RCC 7860 (cell line): ENCODE data around the gene VPS16.

Experiments
- DNase-seq: peaks from one replicate; pipeline ENCODE4 v3.0.0-alpha.2; 2015; ENCODE audit warnings: low spot score
- FAIRE-seq: peaks from 2 replicates; lab custom pipeline; 2012; peaks lifted over from hg19 to GRCh38; lab: Jason Lieb, UNC

Gene VPS16

GRCh38 chr20:2833761-2834160, 6.8 kb upstream of the VPS16 start:
- FAIRE-seq: no peak
- no peak for DNase-seq

GRCh38 chr20:2834401-2835110, 6.0 kb upstream of the VPS16 start:
- FAIRE-seq (no peak), DNase-seq (no peak)

- FAIRE-seq (no peak), DNase-seq (no peak)
Observed at GRCh38 chr20:2835331-2835796, 5.2 kb upstream of the VPS16 start.

GRCh38 chr20:2836035-2836434, 4.5 kb upstream of the VPS16 start:
- DNase-seq (no peak), FAIRE-seq (no peak)

- DNase-seq (no peak), FAIRE-seq (no peak)
Observed at GRCh38 chr20:2837221-2837960, 3.2 kb upstream of the VPS16 start.

- DNase-seq (no peak), FAIRE-seq (no peak)
Observed at GRCh38 chr20:2838170-2838797, 2.3 kb upstream of the VPS16 start.

GRCh38 chr20:2838847-2839671, 1.5 kb upstream of the VPS16 start:
- DNase-seq: no peak
- FAIRE-seq: no peak

GRCh38 chr20:2839732-2840137, 810 bp upstream of the VPS16 start:
- FAIRE-seq: no peak
- DNase-seq: no peak

GRCh38 chr20:2840967-2841531, 504 bp downstream of the VPS16 start:
- FAIRE-seq (no peak), DNase-seq (peak; percentile 26)

- FAIRE-seq (no peak), DNase-seq (no peak)
Observed at GRCh38 chr20:2845607-2846006, 5.1 kb downstream of the VPS16 start.

- DNase-seq: no peak
- FAIRE-seq: no peak
Observed at GRCh38 chr20:2846698-2847097, 6.2 kb downstream of the VPS16 start.

- FAIRE-seq: no peak
- no peak for DNase-seq
Observed at GRCh38 chr20:2847802-2848201, 7.3 kb downstream of the VPS16 start.

- FAIRE-seq (no peak), DNase-seq (no peak)
Observed at GRCh38 chr20:2849529-2849928, 9.0 kb downstream of the VPS16 start.

GRCh38 chr20:2851086-2851485, 10.5 kb downstream of the VPS16 start:
- DNase-seq: no peak
- FAIRE-seq: no peak

- no peak for FAIRE-seq
- DNase-seq: no peak
Observed at GRCh38 chr20:2858591-2858990, 18.0 kb downstream of the VPS16 start.

- FAIRE-seq (no peak), DNase-seq (no peak)
Observed at GRCh38 chr20:2859330-2860121, 19.0 kb downstream of the VPS16 start.

GRCh38 chr20:2864626-2865025, 24.1 kb downstream of the VPS16 start:
- DNase-seq (no peak), FAIRE-seq (no peak)

- FAIRE-seq: no peak
- DNase-seq: no peak
Observed at GRCh38 chr20:2865101-2865500, 24.6 kb downstream of the VPS16 start.

GRCh38 chr20:2865630-2866029, 25.1 kb downstream of the VPS16 start:
- no peak for FAIRE-seq
- DNase-seq: no peak

GRCh38 chr20:2866236-2866635, 25.7 kb downstream of the VPS16 start:
- DNase-seq (no peak), FAIRE-seq (no peak)
